ENCODE measurements around the gene MED12L.

GRCh38 chr3:151331696-151332095, 246.2 kb downstream of the MED12L start:
- TF ChIP-seq DPF2 (IDR thresholded peaks at IDR 0.05) = no peak
- no peak for TF ChIP-seq SUZ12 (IDR thresholded peaks at IDR 0.05; ENCODE audit: unreplicated experiment)
- TF ChIP-seq TCF7 (IDR thresholded peaks at IDR 0.05; ENCODE audit: borderline replicate concordance) = no peak

Data from GM12878 (cell line).